ENCODE measurements around the gene TBC1D13.
A peak's percentile ranks its signal among the peaks of the same experiment; 100 is the strongest.
"Not testable (repeated sequence)": the region's sequence is repeated elsewhere in the genome, so short reads cannot be mapped to it uniquely, and the experiment has no call there.

The TBC1D13 gene

GRCh38 chr9:128786681-128787601 lies at the start of gene TBC1D13:
Gene TBC1D13, plus strand, starts transcription at chr9:128787253. Its CDS starts 101 bp downstream, at chr9:128787354.
- peak within 1 kb of the TSS; percentile 98 for H3K4me3 ChIP-seq (ENCODE audit: low read depth, low read length)
- peak; percentile 21 for DNase-seq (ENCODE audit: low read depth)

GRCh38 chr9:128742401-128742800 lies 44.7 kb upstream of the TBC1D13 start:
- H3K4me3 ChIP-seq (ENCODE audit: low read depth, low read length) = no peak overlapping the region
- no peak for DNase-seq (ENCODE audit: low read depth)

- DNase-seq (ENCODE audit: low read depth) = no peak
- H3K4me3 ChIP-seq (ENCODE audit: low read depth, low read length) = no peak overlapping the region
Measured at GRCh38 chr9:128743421-128743820, 43.6 kb upstream of the TBC1D13 start.

GRCh38 chr9:128747241-128747640 lies 39.8 kb upstream of the TBC1D13 start:
- DNase-seq (ENCODE audit: low read depth) = no peak
- H3K4me3 ChIP-seq (ENCODE audit: low read depth, low read length) = no peak overlapping the region

GRCh38 chr9:128750926-128751595 lies 36.0 kb upstream of the TBC1D13 start:
- H3K4me3 ChIP-seq (ENCODE audit: low read depth, low read length) = no peak overlapping the region
- no peak for DNase-seq (ENCODE audit: low read depth)

GRCh38 chr9:128753627-128754026 lies 33.4 kb upstream of the TBC1D13 start:
- H3K4me3 ChIP-seq (ENCODE audit: low read depth, low read length) = no peak overlapping the region
- no peak for DNase-seq (ENCODE audit: low read depth)

GRCh38 chr9:128757602-128758001 lies 29.5 kb upstream of the TBC1D13 start:
- DNase-seq (ENCODE audit: low read depth) = no peak

GRCh38 chr9:128762671-128763449 lies 24.2 kb upstream of the TBC1D13 start:
- H3K4me3 ChIP-seq (ENCODE audit: low read depth, low read length) = no peak overlapping the region
- no peak for DNase-seq (ENCODE audit: low read depth)

More at GRCh38 chr9:128757602-128758001, 29.5 kb upstream of the TBC1D13 start:
- H3K4me3 ChIP-seq (ENCODE audit: low read depth, low read length) = no peak overlapping the region

GRCh38 chr9:128764361-128764760 lies 22.7 kb upstream of the TBC1D13 start:
- no peak overlapping the region for H3K4me3 ChIP-seq (ENCODE audit: low read depth, low read length)
- DNase-seq (ENCODE audit: low read depth) = no peak

GRCh38 chr9:128765499-128765898 lies 21.6 kb upstream of the TBC1D13 start:
- no peak overlapping the region for H3K4me3 ChIP-seq (ENCODE audit: low read depth, low read length)
- DNase-seq (ENCODE audit: low read depth) = no peak

- H3K4me3 ChIP-seq (ENCODE audit: low read depth, low read length) = no peak overlapping the region
- DNase-seq (ENCODE audit: low read depth) = no peak
Measured at GRCh38 chr9:128768606-128769005, 18.4 kb upstream of the TBC1D13 start.

GRCh38 chr9:128770286-128771030 lies 16.6 kb upstream of the TBC1D13 start:
- no peak for DNase-seq (ENCODE audit: low read depth)
- H3K4me3 ChIP-seq (ENCODE audit: low read depth, low read length) = peak overlapping the region; percentile 95

GRCh38 chr9:128771094-128771721 lies 15.8 kb upstream of the TBC1D13 start:
- no peak for DNase-seq (ENCODE audit: low read depth)
- peak overlapping the region; percentile 95 for H3K4me3 ChIP-seq (ENCODE audit: low read depth, low read length)

- peak; percentile 43 for DNase-seq (ENCODE audit: low read depth)
- H3K4me3 ChIP-seq (ENCODE audit: low read depth, low read length) = peak within 1 kb of the TSS; percentile 95
Measured at GRCh38 chr9:128771745-128772519, 15.1 kb upstream of the TBC1D13 start, which contains the start of gene ZER1. Gene ZER1, minus strand, starts transcription at chr9:128771927. Its CDS starts 16,362 bp downstream, at chr9:128755565.

GRCh38 chr9:128773049-128773448 lies 14.0 kb upstream of the TBC1D13 start:
- H3K4me3 ChIP-seq (ENCODE audit: low read depth, low read length) = no peak overlapping the region
- no peak for DNase-seq (ENCODE audit: low read depth)

- H3K4me3 ChIP-seq (ENCODE audit: low read depth, low read length) = no peak overlapping the region
- DNase-seq (ENCODE audit: low read depth) = no peak
Measured at GRCh38 chr9:128774804-128775203, 12.2 kb upstream of the TBC1D13 start.

GRCh38 chr9:128780093-128780492 lies 7.0 kb upstream of the TBC1D13 start:
- not testable (repeated sequence) for DNase-seq (ENCODE audit: low read depth); H3K4me3 ChIP-seq (ENCODE audit: low read depth, low read length)
